ENCODE data around the gene CFAP299.

GRCh38 chr4:80542747-80543146 is 207.2 kb downstream of the CFAP299 start:
- TF ChIP-seq, protein P1, sequence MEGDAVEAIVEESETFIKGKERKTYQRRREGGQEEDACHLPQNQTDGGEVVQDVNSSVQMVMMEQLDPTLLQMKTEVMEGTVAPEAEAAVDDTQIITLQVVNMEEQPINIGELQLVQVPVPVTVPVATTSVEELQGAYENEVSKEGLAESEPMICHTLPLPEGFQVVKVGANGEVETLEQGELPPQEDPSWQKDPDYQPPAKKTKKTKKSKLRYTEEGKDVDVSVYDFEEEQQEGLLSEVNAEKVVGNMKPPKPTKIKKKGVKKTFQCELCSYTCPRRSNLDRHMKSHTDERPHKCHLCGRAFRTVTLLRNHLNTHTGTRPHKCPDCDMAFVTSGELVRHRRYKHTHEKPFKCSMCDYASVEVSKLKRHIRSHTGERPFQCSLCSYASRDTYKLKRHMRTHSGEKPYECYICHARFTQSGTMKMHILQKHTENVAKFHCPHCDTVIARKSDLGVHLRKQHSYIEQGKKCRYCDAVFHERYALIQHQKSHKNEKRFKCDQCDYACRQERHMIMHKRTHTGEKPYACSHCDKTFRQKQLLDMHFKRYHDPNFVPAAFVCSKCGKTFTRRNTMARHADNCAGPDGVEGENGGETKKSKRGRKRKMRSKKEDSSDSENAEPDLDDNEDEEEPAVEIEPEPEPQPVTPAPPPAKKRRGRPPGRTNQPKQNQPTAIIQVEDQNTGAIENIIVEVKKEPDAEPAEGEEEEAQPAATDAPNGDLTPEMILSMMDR (IDR thresholded peaks at IDR 0.05 in 8 of 11, conservative IDR thresholded peaks at IDR 0.05 in 3 of 11) = no peak
- no peak for TF ChIP-seq POLR2A (IDR thresholded peaks at IDR 0.05)
- no peak for TF ChIP-seq POLR2AphosphoS5 (IDR thresholded peaks at IDR 0.05)
